Activated T-helper 1 cell treated with Interleukin-2 at 50 U/mL for 16 hours (primary cell): ENCODE data around the gene CNN3.

Experiments
- DNase-seq: peaks from one replicate; pipeline ENCODE4 v3.0.0-alpha.2; 2020; ENCODE audit warnings: low read depth

Gene CNN3

GRCh38 chr1:94922761-94923331 is 4.1 kb downstream of the CNN3 start:
- no peak for DNase-seq

- no peak for DNase-seq
Observed at GRCh38 chr1:94921977-94922376, 4.9 kb downstream of the CNN3 start.

DNA sequence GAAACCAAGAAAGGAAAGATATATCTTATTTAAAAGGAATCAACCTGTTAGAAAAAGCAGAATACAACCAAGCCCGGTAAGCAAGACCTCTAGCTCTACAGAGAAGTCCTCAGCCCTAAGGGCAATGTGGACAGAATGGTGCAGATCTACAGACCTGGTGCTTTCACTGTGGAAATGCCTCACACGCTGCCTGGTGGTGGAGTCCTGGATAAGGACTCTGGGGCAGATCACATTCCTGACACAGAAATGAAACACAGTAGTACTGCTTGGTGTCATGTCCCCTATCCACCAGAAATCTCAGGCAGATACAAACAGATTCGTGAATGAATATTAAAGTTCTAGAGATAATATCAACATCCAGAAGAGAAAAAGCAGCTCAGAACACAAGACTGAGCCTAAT is 6.8 kb downstream of the CNN3 start:
- no peak for DNase-seq

GRCh38 chr1:94919241-94920030 is 7.5 kb downstream of the CNN3 start:
- no peak for DNase-seq

- no peak for DNase-seq
Observed at GRCh38 chr1:94917251-94917650, 9.7 kb downstream of the CNN3 start.

DNA sequence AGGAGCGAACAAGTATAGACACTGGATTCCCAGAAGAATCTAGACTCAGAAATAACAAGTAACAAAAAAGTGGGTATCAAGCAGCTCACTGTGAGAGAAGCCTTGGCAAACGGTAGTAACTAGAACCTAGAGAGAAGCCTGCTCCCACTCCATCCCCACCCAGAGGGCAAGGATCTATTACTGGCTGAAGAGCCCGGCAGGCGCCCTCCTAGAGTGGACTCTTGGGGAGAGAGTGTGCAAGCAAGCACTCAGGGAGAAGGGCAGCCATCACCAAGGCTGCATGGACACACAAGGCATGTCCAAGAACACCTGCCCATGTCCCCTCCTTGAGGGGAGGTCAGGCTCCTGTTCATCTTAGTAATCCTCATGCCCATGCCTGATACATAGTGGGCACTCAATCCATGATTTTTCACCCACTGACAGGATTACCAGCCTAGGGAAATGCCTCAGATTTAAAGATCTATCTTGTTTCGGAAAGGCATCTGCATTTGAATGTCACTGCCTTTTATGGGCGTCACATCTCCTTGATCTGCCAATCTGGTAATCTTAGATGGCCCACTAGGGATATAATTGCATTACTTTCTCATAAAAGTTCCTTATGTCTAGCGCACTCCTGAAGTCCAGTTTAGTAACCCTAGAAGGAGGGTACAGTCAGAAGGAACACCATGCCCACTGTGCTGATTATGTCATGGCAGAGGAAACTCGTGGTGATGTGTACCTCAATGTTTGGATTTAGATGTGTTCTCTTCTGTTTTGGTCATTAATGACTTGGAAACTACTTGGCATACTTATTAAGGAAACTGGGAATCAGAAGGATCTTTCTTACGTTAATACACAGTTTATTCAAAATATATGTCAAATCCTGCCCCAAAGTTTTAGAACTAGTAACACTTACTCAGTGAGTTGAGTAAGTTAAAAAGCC is 14.4 kb downstream of the CNN3 start:
- DNase-seq, result no peak

GRCh38 chr1:94909486-94909885 is 17.4 kb downstream of the CNN3 start:
- no peak for DNase-seq

DNA sequence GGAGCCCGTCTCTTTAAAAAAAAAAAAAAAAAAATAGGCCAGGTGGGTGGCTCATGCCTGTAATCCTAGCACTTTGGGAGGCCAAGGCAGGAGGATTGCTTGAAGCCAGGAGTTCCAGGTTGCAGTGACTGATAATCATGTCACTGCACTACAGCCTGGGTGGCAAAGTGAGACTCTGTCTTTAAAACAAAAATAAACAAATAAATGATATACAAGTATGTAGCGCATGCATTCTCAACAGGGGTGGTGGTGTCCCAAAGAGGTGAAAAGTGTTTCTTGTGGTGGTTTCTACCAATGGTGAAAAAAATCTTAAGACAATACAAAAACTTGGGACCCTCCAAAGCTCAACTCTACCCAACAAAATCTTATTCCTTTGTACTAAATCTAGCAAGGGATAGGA is 17.9 kb downstream of the CNN3 start:
- DNase-seq, result no peak

- DNase-seq, result no peak
Observed at GRCh38 chr1:94908190-94908589, 18.7 kb downstream of the CNN3 start.

GRCh38 chr1:94907136-94907535 is 19.8 kb downstream of the CNN3 start:
- no peak for DNase-seq

DNA sequence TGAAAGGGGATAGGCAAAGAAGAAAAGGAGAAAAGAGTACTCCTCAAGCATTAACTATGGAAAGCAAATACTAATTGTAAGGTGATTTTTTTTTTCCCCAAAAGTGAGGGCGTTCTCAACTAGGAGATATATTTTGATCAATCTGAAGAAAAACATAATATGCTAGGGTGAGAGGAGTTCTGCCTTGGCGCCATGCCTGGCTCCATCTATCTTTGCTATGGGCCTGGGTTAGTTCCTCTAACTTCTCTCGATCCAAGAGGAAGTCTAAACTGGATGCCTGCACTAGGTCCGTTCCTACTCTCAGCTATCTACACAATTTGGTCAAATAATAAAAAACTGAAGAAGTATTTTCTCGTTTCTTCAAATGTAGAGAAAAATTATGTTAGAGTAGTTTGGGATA is 20.5 kb downstream of the CNN3 start:
- no peak for DNase-seq

GRCh38 chr1:94905207-94905606 is 21.7 kb downstream of the CNN3 start:
- no peak for DNase-seq

- DNase-seq, result no peak
Observed at GRCh38 chr1:94903280-94904009, 23.5 kb downstream of the CNN3 start.

GRCh38 chr1:94901841-94902240 is 25.1 kb downstream of the CNN3 start:
- DNase-seq, result no peak

DNA sequence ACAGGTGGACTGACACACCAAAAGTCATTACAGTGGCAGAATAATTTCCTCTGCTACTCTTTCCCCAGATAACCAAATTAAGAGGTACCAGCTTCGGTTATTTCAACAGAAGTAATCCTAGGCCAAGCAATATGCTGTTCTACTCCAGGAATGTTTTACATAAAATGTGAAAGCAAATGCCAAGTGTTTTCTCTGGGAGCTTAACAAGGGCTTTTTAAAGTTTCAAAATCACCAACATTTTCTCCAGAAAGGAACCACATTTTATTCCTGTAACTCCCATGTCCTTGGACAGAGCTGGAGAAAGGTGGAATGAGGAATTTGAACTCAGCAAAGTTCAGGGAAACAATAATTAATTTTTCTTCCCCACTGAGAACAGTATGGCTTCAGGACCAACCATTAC is 27.2 kb downstream of the CNN3 start:
- no peak for DNase-seq

DNA sequence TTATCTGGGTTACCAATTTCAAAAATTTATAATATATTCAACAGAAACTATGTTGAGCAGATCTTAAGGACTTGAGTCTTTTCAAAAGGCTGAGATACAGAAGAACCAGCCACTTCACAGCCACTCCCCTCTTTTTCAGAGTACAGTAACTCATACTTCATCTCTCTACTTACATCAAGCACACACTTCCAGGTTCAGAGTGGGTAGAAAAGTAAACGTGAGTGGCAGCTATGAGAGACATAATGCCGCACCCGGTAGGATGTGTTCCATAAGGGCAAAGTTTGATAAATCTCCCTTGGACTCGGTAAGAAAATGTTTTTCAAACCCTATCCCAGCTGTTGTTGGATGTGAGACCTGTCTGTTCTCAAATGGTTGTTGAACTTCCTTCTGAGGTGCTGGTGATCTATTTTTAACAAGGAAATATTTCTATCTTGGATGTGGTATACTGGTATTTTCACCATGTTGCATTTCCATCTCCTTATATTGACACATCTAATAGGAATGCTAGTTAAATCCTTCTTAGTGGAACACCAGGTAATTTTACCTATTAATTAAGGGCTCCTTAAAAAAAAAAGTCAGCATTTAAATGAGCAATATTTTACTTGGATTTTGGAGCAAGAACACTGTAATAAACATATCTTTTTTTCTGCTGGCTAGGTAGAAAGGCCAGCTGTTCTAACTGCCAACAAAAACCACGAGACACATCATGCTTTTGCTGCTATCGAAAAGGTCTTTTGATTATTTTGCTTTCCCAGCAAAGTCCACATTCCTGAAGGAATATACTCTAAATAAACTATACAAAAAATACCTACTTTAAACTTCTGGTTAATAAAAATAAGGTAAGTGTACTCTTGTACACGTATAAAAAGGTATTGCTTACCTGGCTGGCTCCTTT is 28.2 kb downstream of the CNN3 start:
- no peak for DNase-seq

DNA sequence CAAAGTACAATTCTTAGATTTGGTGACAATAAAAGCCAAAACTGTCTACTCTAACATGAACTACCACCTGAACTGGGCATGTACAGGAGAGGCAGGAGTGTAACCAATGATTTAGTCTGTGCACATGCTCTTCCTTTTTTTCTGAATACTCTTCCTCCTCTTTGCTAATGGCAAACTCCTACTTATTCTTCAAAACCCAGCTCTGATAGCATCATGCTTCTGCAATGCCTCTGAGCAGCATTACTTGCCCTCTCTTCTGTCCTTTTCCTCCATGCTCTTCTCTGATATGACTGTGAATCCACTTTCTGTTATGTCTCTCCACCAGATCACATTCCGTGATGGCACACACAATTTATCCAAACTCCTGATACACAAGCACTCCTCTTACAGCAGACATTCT is 31.4 kb downstream of the CNN3 start:
- DNase-seq, result no peak

DNA sequence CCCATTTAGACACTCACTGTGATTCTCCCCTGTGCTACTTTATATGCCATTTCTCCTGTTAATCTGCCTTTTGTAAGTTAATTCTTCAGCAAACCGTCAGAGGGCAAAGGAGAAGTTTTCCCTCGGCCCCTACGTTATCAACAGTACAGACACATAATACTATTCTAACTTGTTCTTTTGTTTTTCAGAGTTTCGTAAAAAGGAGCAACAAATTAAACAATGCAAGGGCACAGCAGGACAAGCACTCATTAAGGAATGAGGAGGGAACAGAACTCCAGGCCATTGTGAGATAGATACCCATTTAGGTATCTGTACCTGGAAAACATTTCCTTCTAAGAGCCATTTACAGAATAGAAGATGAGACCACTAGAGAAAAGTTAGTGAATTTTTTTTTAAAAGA is 32.3 kb downstream of the CNN3 start:
- DNase-seq, result no peak

- DNase-seq, result no peak
Observed at GRCh38 chr1:94892604-94893254, 34.2 kb downstream of the CNN3 start.

GRCh38 chr1:94888201-94888600 is 38.7 kb downstream of the CNN3 start:
- DNase-seq, result no peak
